ENCODE data around the gene GABPB2. TPM values are rescaled to one million over a fixed set of nuclear protein-coding genes. Genes with fewer than 3 reads are reported as not detected.

The GABPB2 gene
- total and polyA plus RNA-seq, 2 of the 13 experiments (the other 11 are each of a cell fraction or from before 2014, with no cell fraction given): 0.09 TPM; not detected in 1

DNA sequence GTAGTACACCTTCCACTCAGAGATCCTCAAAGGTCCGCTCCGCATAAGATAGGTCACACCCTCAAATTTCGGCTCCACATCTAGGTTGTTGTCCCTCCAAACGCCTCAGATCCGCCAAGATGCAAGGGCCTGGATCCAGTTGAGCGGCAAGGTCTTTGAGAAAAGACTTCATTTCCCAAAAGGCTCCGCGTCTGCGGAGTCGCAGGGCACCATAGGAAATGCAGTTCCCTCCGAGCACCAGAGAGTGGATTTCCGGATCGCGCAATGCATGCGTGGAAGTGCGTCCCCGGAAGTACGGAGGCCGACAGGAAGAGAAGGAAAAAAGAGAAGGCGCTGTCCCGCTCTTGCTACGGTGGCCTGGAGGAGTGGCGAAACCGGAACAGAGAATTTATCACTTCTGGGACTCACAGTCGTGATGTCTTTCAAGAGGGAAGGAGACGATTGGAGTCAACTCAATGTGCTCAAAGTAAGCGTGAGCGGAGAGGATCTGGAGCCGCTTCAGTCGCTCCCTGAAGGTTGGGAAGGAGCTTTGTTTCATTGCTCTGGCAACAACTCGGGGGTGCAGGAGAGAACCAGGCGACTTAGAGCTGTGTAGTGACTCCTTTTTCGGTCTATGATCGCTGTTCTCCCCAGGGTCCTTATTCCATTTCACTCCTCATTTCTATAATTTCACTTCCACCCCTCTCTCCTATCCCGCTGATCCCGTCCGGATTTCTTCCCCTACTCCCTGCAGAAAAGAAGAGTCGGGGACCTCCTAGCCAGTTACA is 95.4 kb downstream of the GABPB2 start, which contains the start of the genes LYSMD1 and SCNM1 (continued):
- TF ChIP-seq, protein P1, sequence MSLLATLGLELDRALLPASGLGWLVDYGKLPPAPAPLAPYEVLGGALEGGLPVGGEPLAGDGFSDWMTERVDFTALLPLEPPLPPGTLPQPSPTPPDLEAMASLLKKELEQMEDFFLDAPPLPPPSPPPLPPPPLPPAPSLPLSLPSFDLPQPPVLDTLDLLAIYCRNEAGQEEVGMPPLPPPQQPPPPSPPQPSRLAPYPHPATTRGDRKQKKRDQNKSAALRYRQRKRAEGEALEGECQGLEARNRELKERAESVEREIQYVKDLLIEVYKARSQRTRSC (CRISPR knock-in tag; IDR thresholded peaks at IDR 0.05; ENCODE audit: low read depth): no peak
- TF ChIP-seq, protein P2, sequence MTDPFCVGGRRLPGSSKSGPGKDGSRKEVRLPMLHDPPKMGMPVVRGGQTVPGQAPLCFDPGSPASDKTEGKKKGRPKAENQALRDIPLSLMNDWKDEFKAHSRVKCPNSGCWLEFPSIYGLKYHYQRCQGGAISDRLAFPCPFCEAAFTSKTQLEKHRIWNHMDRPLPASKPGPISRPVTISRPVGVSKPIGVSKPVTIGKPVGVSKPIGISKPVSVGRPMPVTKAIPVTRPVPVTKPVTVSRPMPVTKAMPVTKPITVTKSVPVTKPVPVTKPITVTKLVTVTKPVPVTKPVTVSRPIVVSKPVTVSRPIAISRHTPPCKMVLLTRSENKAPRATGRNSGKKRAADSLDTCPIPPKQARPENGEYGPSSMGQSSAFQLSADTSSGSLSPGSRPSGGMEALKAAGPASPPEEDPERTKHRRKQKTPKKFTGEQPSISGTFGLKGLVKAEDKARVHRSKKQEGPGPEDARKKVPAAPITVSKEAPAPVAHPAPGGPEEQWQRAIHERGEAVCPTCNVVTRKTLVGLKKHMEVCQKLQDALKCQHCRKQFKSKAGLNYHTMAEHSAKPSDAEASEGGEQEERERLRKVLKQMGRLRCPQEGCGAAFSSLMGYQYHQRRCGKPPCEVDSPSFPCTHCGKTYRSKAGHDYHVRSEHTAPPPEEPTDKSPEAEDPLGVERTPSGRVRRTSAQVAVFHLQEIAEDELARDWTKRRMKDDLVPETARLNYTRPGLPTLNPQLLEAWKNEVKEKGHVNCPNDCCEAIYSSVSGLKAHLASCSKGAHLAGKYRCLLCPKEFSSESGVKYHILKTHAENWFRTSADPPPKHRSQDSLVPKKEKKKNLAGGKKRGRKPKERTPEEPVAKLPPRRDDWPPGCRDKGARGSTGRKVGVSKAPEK (CRISPR knock-in tag; IDR thresholded peaks at IDR 0.05; ENCODE audit: borderline replicate concordance): no peak
- 0 out of 2 replicates have a peak, but pooled peaks have one; percentile 30 for TF ChIP-seq ZNF331 (CRISPR knock-in tag; IDR thresholded peaks at IDR 0.05)
- no peak for TF ChIP-seq ZEB1 (IDR thresholded peaks at IDR 0.05; ENCODE audit: insufficient replicate concordance, low read depth)
- no peak for TF ChIP-seq ZNF282 (IDR thresholded peaks at IDR 0.05; ENCODE audit: partially characterized antibody)
- peak; percentile 69 for TF ChIP-seq GATAD2A (CRISPR knock-in tag; IDR thresholded peaks at IDR 0.05)
- TF ChIP-seq, protein P3, sequence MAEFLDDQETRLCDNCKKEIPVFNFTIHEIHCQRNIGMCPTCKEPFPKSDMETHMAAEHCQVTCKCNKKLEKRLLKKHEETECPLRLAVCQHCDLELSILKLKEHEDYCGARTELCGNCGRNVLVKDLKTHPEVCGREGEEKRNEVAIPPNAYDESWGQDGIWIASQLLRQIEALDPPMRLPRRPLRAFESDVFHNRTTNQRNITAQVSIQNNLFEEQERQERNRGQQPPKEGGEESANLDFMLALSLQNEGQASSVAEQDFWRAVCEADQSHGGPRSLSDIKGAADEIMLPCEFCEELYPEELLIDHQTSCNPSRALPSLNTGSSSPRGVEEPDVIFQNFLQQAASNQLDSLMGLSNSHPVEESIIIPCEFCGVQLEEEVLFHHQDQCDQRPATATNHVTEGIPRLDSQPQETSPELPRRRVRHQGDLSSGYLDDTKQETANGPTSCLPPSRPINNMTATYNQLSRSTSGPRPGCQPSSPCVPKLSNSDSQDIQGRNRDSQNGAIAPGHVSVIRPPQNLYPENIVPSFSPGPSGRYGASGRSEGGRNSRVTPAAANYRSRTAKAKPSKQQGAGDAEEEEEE (CRISPR knock-in tag; IDR thresholded peaks at IDR 0.05; ENCODE audit: borderline replicate concordance): peak; percentile 88; the same call in 1 of the 2 replicates
- no peak for TF ChIP-seq SMARCC2 (IDR thresholded peaks at IDR 0.05)
- TF ChIP-seq ZFAT (CRISPR knock-in tag; conservative IDR thresholded peaks at IDR 0.05): no peak
- TF ChIP-seq MATR3 (CRISPR knock-in tag; IDR thresholded peaks at IDR 0.05): no peak
- no peak for TF ChIP-seq CCAR2 (optimal IDR thresholded peaks at IDR 0.05; ENCODE audit: low read depth, low read length)
- TF ChIP-seq, protein P4, sequence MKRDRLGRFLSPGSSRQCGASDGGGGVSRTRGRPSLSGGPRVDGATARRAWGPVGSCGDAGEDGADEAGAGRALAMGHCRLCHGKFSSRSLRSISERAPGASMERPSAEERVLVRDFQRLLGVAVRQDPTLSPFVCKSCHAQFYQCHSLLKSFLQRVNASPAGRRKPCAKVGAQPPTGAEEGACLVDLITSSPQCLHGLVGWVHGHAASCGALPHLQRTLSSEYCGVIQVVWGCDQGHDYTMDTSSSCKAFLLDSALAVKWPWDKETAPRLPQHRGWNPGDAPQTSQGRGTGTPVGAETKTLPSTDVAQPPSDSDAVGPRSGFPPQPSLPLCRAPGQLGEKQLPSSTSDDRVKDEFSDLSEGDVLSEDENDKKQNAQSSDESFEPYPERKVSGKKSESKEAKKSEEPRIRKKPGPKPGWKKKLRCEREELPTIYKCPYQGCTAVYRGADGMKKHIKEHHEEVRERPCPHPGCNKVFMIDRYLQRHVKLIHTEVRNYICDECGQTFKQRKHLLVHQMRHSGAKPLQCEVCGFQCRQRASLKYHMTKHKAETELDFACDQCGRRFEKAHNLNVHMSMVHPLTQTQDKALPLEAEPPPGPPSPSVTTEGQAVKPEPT (CRISPR knock-in tag; IDR thresholded peaks at IDR 0.05; ENCODE audit: low read depth): peak; percentile 77; the same call in 1 of the 2 replicates
- TF ChIP-seq, protein P5, sequence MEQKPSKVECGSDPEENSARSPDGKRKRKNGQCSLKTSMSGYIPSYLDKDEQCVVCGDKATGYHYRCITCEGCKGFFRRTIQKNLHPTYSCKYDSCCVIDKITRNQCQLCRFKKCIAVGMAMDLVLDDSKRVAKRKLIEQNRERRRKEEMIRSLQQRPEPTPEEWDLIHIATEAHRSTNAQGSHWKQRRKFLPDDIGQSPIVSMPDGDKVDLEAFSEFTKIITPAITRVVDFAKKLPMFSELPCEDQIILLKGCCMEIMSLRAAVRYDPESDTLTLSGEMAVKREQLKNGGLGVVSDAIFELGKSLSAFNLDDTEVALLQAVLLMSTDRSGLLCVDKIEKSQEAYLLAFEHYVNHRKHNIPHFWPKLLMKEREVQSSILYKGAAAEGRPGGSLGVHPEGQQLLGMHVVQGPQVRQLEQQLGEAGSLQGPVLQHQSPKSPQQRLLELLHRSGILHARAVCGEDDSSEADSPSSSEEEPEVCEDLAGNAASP (CRISPR knock-in tag; IDR thresholded peaks at IDR 0.05; ENCODE audit: borderline replicate concordance): peak; percentile 26; the same call in 1 of the 2 replicates
- TF ChIP-seq ZNF629 (CRISPR knock-in tag; conservative IDR thresholded peaks at IDR 0.05): peak; percentile 34; the same call in 1 of the 2 replicates
- peak; percentile 72; the same call in 1 of the 2 replicates for TF ChIP-seq ZNF33A (CRISPR knock-in tag; IDR thresholded peaks at IDR 0.05; ENCODE audit: borderline replicate concordance)
- no peak for TF ChIP-seq NR2F2 (IDR thresholded peaks at IDR 0.05; ENCODE audit: borderline replicate concordance, low read depth)
- peak; percentile 67 for TF ChIP-seq ZKSCAN8 (CRISPR knock-in tag; IDR thresholded peaks at IDR 0.05; ENCODE audit: borderline replicate concordance)
- no peak for TF ChIP-seq PCBP2 (optimal IDR thresholded peaks at IDR 0.05; ENCODE audit: low read depth, low read length, poor library complexity, severe bottlenecking)
- TF ChIP-seq, protein P6, sequence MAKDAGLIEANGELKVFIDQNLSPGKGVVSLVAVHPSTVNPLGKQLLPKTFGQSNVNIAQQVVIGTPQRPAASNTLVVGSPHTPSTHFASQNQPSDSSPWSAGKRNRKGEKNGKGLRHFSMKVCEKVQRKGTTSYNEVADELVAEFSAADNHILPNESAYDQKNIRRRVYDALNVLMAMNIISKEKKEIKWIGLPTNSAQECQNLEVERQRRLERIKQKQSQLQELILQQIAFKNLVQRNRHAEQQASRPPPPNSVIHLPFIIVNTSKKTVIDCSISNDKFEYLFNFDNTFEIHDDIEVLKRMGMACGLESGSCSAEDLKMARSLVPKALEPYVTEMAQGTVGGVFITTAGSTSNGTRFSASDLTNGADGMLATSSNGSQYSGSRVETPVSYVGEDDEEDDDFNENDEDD (CRISPR knock-in tag; IDR thresholded peaks at IDR 0.05; ENCODE audit: borderline replicate concordance): peak; percentile 76; the same call in 1 of the 2 replicates
